ENCODE results near the gene ABCC1. TPM values are rescaled to one million over a fixed set of nuclear protein-coding genes. Genes with fewer than 3 reads are reported as not detected.

Gene ABCC1
- total RNA-seq, 4 donors from 2014 or later = 24.3 to 32.2 (median 25.7) TPM

- no peak for DNase-seq (ENCODE audit: low spot score in 2 of 2)
- 92 to 98% methylated on average over 15 of the region's 15 CpGs for WGBS, 2 donors
- no peak for TF ChIP-seq CTCF (IDR thresholded peaks at IDR 0.05)
- TF ChIP-seq POLR2A (IDR thresholded peaks at IDR 0.05) = no peak
- no peak for TF ChIP-seq EP300 (IDR thresholded peaks at IDR 0.05)
These were observed 220.2 kb downstream of the ABCC1 start for GRCh38 chr16:16169615-16170014.

GRCh38 chr16:16171332-16171919 is 222.0 kb downstream of the ABCC1 start:
- no peak for TF ChIP-seq POLR2A (IDR thresholded peaks at IDR 0.05)
- TF ChIP-seq EP300 (IDR thresholded peaks at IDR 0.05) = no peak
- TF ChIP-seq CTCF (IDR thresholded peaks at IDR 0.05) = no peak
- peaks cover 0 to 3% (median 0%) of the 10 kb centered on the region in 4 donors for H3K9me3 ChIP-seq
- no peak overlapping the region for H3K4me3 ChIP-seq
- no peak for DNase-seq (ENCODE audit: low spot score in 2 of 2)
- WGBS, 2 donors = 88 to 93% methylated on average over 4 of the region's 4 CpGs
- H3K4me1 ChIP-seq = no peaks in the 10 kb centered on the region
- H3K36me3 ChIP-seq = no peaks in the 10 kb centered on the region
- no peak overlapping the region for H3K27ac ChIP-seq
- H3K27me3 ChIP-seq = no peaks in the 10 kb centered on the region

More at GRCh38 chr16:16169615-16170014, 220.2 kb downstream of the ABCC1 start:
- Histone ChIP-seq H3K36me3 (no peaks in the 10 kb centered on the region), H3K9me3 (no peaks in the 10 kb centered on the region), H3K4me3 (no peak overlapping the region), H3K27ac (no peak overlapping the region), H3K4me1 (no peaks in the 10 kb centered on the region), H3K27me3 (no peaks in the 10 kb centered on the region)

GRCh38 chr16:16172991-16173390 is 223.6 kb downstream of the ABCC1 start:
- WGBS, 2 donors = 80 to 82% methylated on average over 4 of the region's 4 CpGs
- no peaks in the 10 kb centered on the region for H3K27me3 ChIP-seq
- TF ChIP-seq CTCF (IDR thresholded peaks at IDR 0.05) (no peak), POLR2A (IDR thresholded peaks at IDR 0.05) (no peak), EP300 (IDR thresholded peaks at IDR 0.05) (no peak)
- H3K27ac ChIP-seq = no peak overlapping the region
- no peaks in the 10 kb centered on the region for H3K36me3 ChIP-seq
- H3K9me3 ChIP-seq = peaks cover 0 to 7% (median 0%) of the 10 kb centered on the region in 4 donors
- H3K4me3 ChIP-seq = no peak overlapping the region
- H3K4me1 ChIP-seq = no peaks in the 10 kb centered on the region
- DNase-seq (ENCODE audit: low spot score in 2 of 2) = no peak

- Histone ChIP-seq H3K36me3 (no peaks in the 10 kb centered on the region), H3K4me3 (no peak overlapping the region), H3K27me3 (no peaks in the 10 kb centered on the region), H3K27ac (no peak overlapping the region), H3K4me1 (no peaks in the 10 kb centered on the region), H3K9me3 (peaks cover 0 to 7% (median 0%) of the 10 kb centered on the region in 4 donors)
- DNase-seq (ENCODE audit: low spot score in 2 of 2) = no peak
- 45 to 52% methylated on average over 4 to 5 of the region's 5 CpGs for WGBS, 2 donors
- TF ChIP-seq EP300 (IDR thresholded peaks at IDR 0.05) = no peak
- TF ChIP-seq CTCF (IDR thresholded peaks at IDR 0.05) = no peak
- TF ChIP-seq POLR2A (IDR thresholded peaks at IDR 0.05) = no peak
These were observed 225.9 kb downstream of the ABCC1 start for GRCh38 chr16:16175296-16175695.

GRCh38 chr16:16176328-16176727 is 226.9 kb downstream of the ABCC1 start:
- H3K27ac ChIP-seq = no peak overlapping the region
- peaks cover 0 to 7% (median 0%) of the 10 kb centered on the region in 4 donors for H3K9me3 ChIP-seq
- no peak overlapping the region for H3K4me3 ChIP-seq
- TF ChIP-seq CTCF (IDR thresholded peaks at IDR 0.05) = no peak
- TF ChIP-seq POLR2A (IDR thresholded peaks at IDR 0.05) = no peak
- no peak for TF ChIP-seq EP300 (IDR thresholded peaks at IDR 0.05)
- H3K36me3 ChIP-seq = no peaks in the 10 kb centered on the region
- H3K27me3 ChIP-seq = no peaks in the 10 kb centered on the region
- DNase-seq (ENCODE audit: low spot score in 2 of 2) = no peak
- no peaks in the 10 kb centered on the region for H3K4me1 ChIP-seq
